ENCODE results near the gene SF3B4.

SF3B4 gene

GRCh38 chr1:149917571-149918144, 9.9 kb downstream of the SF3B4 start, which contains the start of gene SV2A:
Gene SV2A, minus strand, starts transcription at chr1:149917844. Its CDS starts 4,004 bp downstream, at chr1:149913840.
- Histone ChIP-seq H3K27me3 (ENCODE audit: insufficient read depth, low read length) (no peaks in the 10 kb centered on the region), H3K36me3 (ENCODE audit: insufficient read depth, low read length) (peaks cover 8% of the 10 kb centered on the region; the same call in 1 of the 2 replicates), H3K27ac (ENCODE audit: low read depth, low read length) (no peak within 1 kb of the TSS), H2AFZ (ENCODE audit: low read length, unreplicated experiment) (peak within 1 kb of the TSS; percentile 57), H3K79me2 (ENCODE audit: control insufficient read depth, insufficient read depth, low read length, unreplicated experiment) (peaks cover 10% of the 10 kb centered on the region), H3K4me3 (ENCODE audit: low read depth, low read length) (peak within 1 kb of the TSS; percentile 89), H3K4me1 (ENCODE audit: control insufficient read depth, insufficient read depth, low read length, unreplicated experiment) (peaks cover 9% of the 10 kb centered on the region)

GRCh38 chr1:149916898-149917252, 10.7 kb downstream of the SF3B4 start:
- Histone ChIP-seq H3K79me2 (ENCODE audit: control insufficient read depth, insufficient read depth, low read length, unreplicated experiment) (peaks cover 10% of the 10 kb centered on the region), H3K4me3 (ENCODE audit: low read depth, low read length) (peak overlapping the region; percentile 89), H2AFZ (ENCODE audit: low read length, unreplicated experiment) (peak overlapping the region; percentile 57)

DNA sequence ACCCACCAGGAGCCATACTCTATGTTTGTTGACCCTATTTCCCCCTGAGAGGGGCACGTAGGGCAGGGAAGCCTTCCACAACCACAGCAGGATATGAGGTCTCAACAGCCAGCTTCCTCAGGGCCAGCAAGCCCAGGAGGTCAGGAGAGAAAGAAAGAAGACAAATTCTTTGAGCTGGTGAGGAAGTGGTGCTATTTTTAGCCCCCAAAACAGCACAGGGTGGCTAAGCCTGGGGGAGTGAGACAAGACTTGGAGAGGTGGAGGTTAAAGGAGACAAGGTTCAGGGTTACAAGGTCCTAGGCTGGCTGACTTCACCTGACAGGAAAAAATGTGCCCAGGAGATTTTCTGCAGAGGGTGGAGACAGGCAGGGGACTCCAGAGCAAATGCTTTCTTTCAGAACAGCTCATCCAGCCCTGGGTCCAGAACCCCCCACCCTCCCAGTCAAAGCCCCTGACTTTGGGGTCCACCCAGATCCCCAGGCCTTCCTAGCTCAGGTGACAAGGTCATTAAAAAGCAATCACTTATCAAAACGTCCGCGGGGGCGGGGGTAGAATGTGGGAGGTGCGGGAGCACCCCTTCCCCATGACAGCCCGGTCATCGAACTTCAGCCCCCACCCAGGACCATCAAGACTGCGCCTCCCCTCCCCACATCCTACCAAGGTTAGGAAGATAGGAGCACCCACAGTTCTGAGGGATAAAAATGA, 11.3 kb downstream of the SF3B4 start:
- Histone ChIP-seq H3K79me2 (ENCODE audit: control insufficient read depth, insufficient read depth, low read length, unreplicated experiment) (peaks cover 10% of the 10 kb centered on the region), H3K4me1 (ENCODE audit: control insufficient read depth, insufficient read depth, low read length, unreplicated experiment) (peaks cover 9% of the 10 kb centered on the region), H3K4me3 (ENCODE audit: low read depth, low read length) (peak overlapping the region; percentile 89), H3K27me3 (ENCODE audit: insufficient read depth, low read length) (no peaks in the 10 kb centered on the region), H3K36me3 (ENCODE audit: insufficient read depth, low read length) (peaks cover 5% of the 10 kb centered on the region; the same call in 1 of the 2 replicates), H3K27ac (ENCODE audit: low read depth, low read length) (no peak overlapping the region), H2AFZ (ENCODE audit: low read length, unreplicated experiment) (no peak overlapping the region)

More at GRCh38 chr1:149916898-149917252, 10.7 kb downstream of the SF3B4 start:
- Histone ChIP-seq H3K4me1 (ENCODE audit: control insufficient read depth, insufficient read depth, low read length, unreplicated experiment) (peaks cover 9% of the 10 kb centered on the region), H3K27ac (ENCODE audit: low read depth, low read length) (no peak overlapping the region), H3K36me3 (ENCODE audit: insufficient read depth, low read length) (peaks cover 8% of the 10 kb centered on the region; the same call in 1 of the 2 replicates), H3K27me3 (ENCODE audit: insufficient read depth, low read length) (no peaks in the 10 kb centered on the region)

DNA sequence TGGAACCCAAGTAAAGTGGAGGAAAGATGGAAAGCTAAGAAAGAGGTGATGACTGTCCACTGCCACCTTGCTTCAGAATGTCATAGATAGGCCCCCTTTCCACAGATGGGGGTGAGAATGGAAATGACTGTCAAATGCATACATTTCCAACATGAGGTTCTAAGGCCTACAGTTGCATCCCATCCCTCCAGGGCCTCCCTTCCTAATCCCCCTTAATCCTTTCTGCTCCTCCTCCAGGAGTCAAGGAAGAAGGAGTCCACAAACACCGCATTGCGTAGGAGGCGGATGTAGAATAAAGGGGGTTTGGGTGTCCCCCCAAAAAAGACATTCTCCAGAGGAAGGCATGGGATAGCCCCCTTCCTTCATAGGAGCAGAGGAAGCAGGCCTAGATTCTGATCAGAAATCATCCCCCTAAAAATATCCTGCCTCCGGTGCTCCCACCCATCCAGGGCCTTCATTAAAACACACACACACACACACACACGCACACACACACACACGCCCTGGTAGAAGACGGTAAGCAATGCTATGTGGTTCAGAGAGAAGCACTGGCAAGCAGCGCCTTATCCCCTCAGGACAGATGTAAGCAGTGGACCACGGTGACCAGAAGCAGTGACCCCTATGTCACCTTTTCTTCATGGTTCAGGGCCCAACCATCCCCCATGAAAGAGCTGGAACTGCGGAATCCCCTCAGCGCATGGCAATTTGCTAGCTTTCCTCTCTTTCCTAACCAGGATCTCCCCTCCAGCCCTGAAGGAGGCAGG, 12.0 kb downstream of the SF3B4 start:
- Histone ChIP-seq H3K27me3 (ENCODE audit: insufficient read depth, low read length) (no peaks in the 10 kb centered on the region), H3K4me3 (ENCODE audit: low read depth, low read length) (peak overlapping the region; percentile 89; the same call in 1 of the 2 replicates), H3K36me3 (ENCODE audit: insufficient read depth, low read length) (peaks cover 5% of the 10 kb centered on the region; the same call in 1 of the 2 replicates), H3K4me1 (ENCODE audit: control insufficient read depth, insufficient read depth, low read length, unreplicated experiment) (peaks cover 9% of the 10 kb centered on the region), H3K27ac (ENCODE audit: low read depth, low read length) (no peak overlapping the region), H3K79me2 (ENCODE audit: control insufficient read depth, insufficient read depth, low read length, unreplicated experiment) (peaks cover 10% of the 10 kb centered on the region), H2AFZ (ENCODE audit: low read length, unreplicated experiment) (no peak overlapping the region)

- H3K4me1 ChIP-seq (ENCODE audit: control insufficient read depth, insufficient read depth, low read length, unreplicated experiment), result peaks cover 9% of the 10 kb centered on the region
- no peak overlapping the region for H3K27ac ChIP-seq (ENCODE audit: low read depth, low read length)
- H2AFZ ChIP-seq (ENCODE audit: low read length, unreplicated experiment), result no peak overlapping the region
These were observed 13.1 kb downstream of the SF3B4 start for GRCh38 chr1:149914545-149914944.

GRCh38 chr1:149906570-149907075, 21.0 kb downstream of the SF3B4 start:
- H2AFZ ChIP-seq (ENCODE audit: low read length, unreplicated experiment), result no peak overlapping the region
- no peaks in the 10 kb centered on the region for H3K27me3 ChIP-seq (ENCODE audit: insufficient read depth, low read length)
- H3K4me1 ChIP-seq (ENCODE audit: control insufficient read depth, insufficient read depth, low read length, unreplicated experiment), result no peaks in the 10 kb centered on the region
- no peak overlapping the region for H3K4me3 ChIP-seq (ENCODE audit: low read depth, low read length)
- no peak overlapping the region for H3K27ac ChIP-seq (ENCODE audit: low read depth, low read length)
- H3K79me2 ChIP-seq (ENCODE audit: control insufficient read depth, insufficient read depth, low read length, unreplicated experiment), result peaks cover under 1% of the 10 kb centered on the region
- H3K36me3 ChIP-seq (ENCODE audit: insufficient read depth, low read length), result no peaks in the 10 kb centered on the region

More at GRCh38 chr1:149914545-149914944, 13.1 kb downstream of the SF3B4 start:
- H3K36me3 ChIP-seq (ENCODE audit: insufficient read depth, low read length), result peaks cover 5% of the 10 kb centered on the region; the same call in 1 of the 2 replicates
- no peaks in the 10 kb centered on the region for H3K27me3 ChIP-seq (ENCODE audit: insufficient read depth, low read length)
- H3K79me2 ChIP-seq (ENCODE audit: control insufficient read depth, insufficient read depth, low read length, unreplicated experiment), result peaks cover 10% of the 10 kb centered on the region
- H3K4me3 ChIP-seq (ENCODE audit: low read depth, low read length), result no peak overlapping the region

- H3K4me3 ChIP-seq (ENCODE audit: low read depth, low read length), result no peak overlapping the region
- H3K27ac ChIP-seq (ENCODE audit: low read depth, low read length), result no peak overlapping the region
- peaks cover 11% of the 10 kb centered on the region for H3K4me1 ChIP-seq (ENCODE audit: control insufficient read depth, insufficient read depth, low read length, unreplicated experiment)
- H3K79me2 ChIP-seq (ENCODE audit: control insufficient read depth, insufficient read depth, low read length, unreplicated experiment), result peaks cover 14% of the 10 kb centered on the region
- H2AFZ ChIP-seq (ENCODE audit: low read length, unreplicated experiment), result no peak overlapping the region
- no peaks in the 10 kb centered on the region for H3K27me3 ChIP-seq (ENCODE audit: insufficient read depth, low read length)
- H3K36me3 ChIP-seq (ENCODE audit: insufficient read depth, low read length), result no peaks in the 10 kb centered on the region
These were observed 23.6 kb downstream of the SF3B4 start for GRCh38 chr1:149903836-149904491.

- Histone ChIP-seq H3K4me3 (ENCODE audit: low read depth, low read length) (peak within 1 kb of the TSS; percentile 79), H3K27ac (ENCODE audit: low read depth, low read length) (peak within 1 kb of the TSS; percentile 83), H3K36me3 (ENCODE audit: insufficient read depth, low read length) (no peaks in the 10 kb centered on the region), H3K4me1 (ENCODE audit: control insufficient read depth, insufficient read depth, low read length, unreplicated experiment) (peaks cover 13% of the 10 kb centered on the region), H2AFZ (ENCODE audit: low read length, unreplicated experiment) (peak within 1 kb of the TSS; percentile 84), H3K27me3 (ENCODE audit: insufficient read depth, low read length) (no peaks in the 10 kb centered on the region), H3K79me2 (ENCODE audit: control insufficient read depth, insufficient read depth, low read length, unreplicated experiment) (peaks cover 14% of the 10 kb centered on the region)
These were observed 27.9 kb downstream of the SF3B4 start, which contains the start of gene BOLA1 for GRCh38 chr1:149899460-149900284. Gene BOLA1, plus strand, starts transcription at chr1:149899568. Its CDS starts 492 bp downstream, at chr1:149900060.

- peaks cover 13% of the 10 kb centered on the region for H3K79me2 ChIP-seq (ENCODE audit: control insufficient read depth, insufficient read depth, low read length, unreplicated experiment)
- H3K27me3 ChIP-seq (ENCODE audit: insufficient read depth, low read length), result no peaks in the 10 kb centered on the region
- no peak overlapping the region for H2AFZ ChIP-seq (ENCODE audit: low read length, unreplicated experiment)
- peaks cover 13% of the 10 kb centered on the region for H3K4me1 ChIP-seq (ENCODE audit: control insufficient read depth, insufficient read depth, low read length, unreplicated experiment)
- no peak overlapping the region for H3K27ac ChIP-seq (ENCODE audit: low read depth, low read length)
- H3K4me3 ChIP-seq (ENCODE audit: low read depth, low read length), result no peak overlapping the region
- no peaks in the 10 kb centered on the region for H3K36me3 ChIP-seq (ENCODE audit: insufficient read depth, low read length)
These were observed 31.0 kb downstream of the SF3B4 start for GRCh38 chr1:149896575-149896974.

Measured in ACC112 (cell line).